22Rv1 (cell line): Measurements from ENCODE around the gene CD22.

ENCODE experiments used
- H3K27ac ChIP-seq: fragments of 450-650 bp; 2 replicates; pipeline ENCODE4 v1.5.1; 2017
- ZFX ChIP-seq: fragments of 450-650 bp; IDR thresholded peaks from 2 replicates; pipeline ENCODE4 v1.6.1; 2017; ENCODE audit warnings: antibody characterized with exemption, borderline replicate concordance
- TF ChIP-seq, protein P1 (sequence below): fragments of 450-650 bp; IDR thresholded peaks from 2 replicates; pipeline ENCODE4 v1.5.1; 2017; ENCODE audit warnings: mild to moderate bottlenecking

The CD22 gene

DNA sequence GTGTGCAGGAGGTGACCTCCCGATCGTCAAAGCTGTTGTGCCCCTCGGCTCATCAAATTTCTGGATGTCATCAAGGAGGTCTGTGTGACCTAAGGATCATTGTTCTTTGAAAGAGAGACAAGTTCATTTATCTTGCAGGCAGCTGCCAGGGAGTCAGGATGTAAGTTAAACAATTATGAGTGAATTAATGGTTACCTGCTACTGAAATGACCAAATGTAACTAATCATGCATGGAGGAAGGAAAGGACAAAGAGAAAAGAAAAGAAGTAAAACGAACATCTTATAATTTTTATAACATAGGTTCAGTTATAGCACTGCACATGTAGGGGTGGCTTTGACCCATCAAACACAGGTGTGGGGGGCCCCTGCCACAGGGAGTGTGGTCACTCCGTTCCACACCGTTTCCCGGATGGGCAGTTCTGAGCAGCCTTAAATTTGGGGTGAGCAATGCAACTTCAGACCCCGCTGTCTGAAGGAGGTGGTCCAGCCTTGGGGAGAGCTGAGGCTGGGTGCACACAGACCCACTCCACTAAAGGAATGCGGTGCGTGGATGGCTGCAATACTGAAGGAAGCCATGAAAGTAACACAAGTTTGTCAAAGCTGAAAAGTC lies 5.3 kb downstream of the CD22 start:
- TF ChIP-seq ZFX: no peak
- TF ChIP-seq, protein P1, sequence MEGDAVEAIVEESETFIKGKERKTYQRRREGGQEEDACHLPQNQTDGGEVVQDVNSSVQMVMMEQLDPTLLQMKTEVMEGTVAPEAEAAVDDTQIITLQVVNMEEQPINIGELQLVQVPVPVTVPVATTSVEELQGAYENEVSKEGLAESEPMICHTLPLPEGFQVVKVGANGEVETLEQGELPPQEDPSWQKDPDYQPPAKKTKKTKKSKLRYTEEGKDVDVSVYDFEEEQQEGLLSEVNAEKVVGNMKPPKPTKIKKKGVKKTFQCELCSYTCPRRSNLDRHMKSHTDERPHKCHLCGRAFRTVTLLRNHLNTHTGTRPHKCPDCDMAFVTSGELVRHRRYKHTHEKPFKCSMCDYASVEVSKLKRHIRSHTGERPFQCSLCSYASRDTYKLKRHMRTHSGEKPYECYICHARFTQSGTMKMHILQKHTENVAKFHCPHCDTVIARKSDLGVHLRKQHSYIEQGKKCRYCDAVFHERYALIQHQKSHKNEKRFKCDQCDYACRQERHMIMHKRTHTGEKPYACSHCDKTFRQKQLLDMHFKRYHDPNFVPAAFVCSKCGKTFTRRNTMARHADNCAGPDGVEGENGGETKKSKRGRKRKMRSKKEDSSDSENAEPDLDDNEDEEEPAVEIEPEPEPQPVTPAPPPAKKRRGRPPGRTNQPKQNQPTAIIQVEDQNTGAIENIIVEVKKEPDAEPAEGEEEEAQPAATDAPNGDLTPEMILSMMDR: no peak
- H3K27ac ChIP-seq: no peak overlapping the region

DNA sequence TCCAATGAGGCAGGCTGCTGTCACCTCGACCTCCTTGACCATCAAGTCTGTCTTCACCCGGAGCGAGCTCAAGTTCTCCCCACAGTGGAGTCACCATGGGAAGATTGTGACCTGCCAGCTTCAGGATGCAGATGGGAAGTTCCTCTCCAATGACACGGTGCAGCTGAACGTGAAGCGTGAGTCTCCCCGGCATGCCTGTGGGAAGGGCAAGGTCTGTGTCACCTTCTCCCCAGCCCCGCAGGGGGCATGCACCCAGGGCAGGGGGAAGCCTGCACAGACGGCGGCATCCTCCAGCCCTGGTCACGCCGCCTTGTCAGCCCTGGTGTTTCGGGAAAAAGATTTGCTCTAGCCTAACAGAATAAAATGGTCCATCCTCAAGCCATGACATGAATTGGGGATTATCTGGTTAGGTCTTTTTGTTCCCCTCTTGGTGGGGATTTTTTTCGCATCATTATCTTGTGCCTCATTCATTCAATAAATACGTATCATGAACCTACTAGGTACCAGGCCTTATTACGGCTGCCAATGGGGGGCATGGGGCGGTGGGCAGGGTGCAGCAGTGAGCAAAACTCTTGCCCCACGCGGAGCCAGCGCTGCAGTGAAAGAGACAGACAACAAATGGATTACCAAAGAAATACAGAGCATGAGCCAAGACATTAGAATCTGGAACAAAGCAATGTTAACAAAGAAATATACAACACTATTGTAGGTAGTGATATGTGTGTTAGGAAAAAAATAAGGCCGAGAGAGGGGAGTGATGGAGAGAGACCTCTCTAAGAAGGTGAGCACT lies 7.4 kb downstream of the CD22 start:
- H3K27ac ChIP-seq: no peak overlapping the region
- TF ChIP-seq, protein P1: no peak
- TF ChIP-seq ZFX: no peak

DNA sequence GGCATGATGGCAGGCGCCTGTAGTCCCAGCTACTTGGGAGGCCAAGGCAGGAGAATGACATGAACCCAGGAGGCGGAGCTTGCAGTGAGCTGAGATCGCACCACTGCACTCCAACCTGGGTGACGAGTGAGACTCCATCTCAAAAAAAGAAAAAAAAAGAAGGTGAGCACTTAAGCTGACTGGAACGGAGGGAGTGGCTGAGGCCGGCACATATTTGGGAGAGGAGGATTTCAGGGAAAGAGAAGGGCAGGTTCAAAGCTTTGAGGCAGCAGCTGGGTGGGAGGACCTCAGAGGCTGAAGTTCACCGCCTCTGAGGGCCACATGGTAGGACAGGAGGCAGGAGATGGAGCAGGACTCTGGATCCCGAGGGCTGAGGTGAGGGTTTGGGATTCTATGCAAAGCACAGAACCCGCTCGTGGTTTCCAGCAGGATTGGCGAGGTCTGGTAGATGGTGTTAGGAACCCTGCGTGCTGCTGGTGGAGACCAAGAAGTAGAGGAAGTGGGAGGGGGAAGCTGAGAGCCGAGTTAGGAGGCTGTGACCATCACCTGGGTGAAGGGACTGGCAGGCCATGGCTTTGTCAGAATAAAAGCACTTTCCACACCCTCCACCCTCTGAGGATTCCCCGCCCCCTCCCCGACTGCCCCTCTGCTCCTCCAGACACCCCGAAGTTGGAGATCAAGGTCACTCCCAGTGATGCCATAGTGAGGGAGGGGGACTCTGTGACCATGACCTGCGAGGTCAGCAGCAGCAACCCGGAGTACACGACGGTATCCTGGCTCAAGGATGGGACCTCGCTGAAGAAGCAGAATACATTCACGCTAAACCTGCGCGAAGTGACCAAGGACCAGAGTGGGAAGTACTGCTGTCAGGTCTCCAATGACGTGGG lies 8.4 kb downstream of the CD22 start:
- no peak overlapping the region for H3K27ac ChIP-seq
- no peak for TF ChIP-seq ZFX
- TF ChIP-seq, protein P1: no peak

DNA sequence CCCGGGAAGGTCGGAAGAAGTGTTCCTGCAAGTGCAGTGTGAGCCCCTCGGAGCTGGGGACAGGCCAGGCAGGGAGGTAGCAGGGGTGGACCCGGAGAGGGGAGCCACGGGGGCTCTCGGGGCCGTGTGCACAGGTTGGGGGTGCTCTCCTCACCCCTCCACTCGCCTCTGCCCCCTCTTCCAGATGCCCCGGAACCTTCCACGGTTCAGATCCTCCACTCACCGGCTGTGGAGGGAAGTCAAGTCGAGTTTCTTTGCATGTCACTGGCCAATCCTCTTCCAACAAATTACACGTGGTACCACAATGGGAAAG lies 9.0 kb downstream of the CD22 start:
- no peak overlapping the region for H3K27ac ChIP-seq
- TF ChIP-seq, protein P1: no peak
- no peak for TF ChIP-seq ZFX

DNA sequence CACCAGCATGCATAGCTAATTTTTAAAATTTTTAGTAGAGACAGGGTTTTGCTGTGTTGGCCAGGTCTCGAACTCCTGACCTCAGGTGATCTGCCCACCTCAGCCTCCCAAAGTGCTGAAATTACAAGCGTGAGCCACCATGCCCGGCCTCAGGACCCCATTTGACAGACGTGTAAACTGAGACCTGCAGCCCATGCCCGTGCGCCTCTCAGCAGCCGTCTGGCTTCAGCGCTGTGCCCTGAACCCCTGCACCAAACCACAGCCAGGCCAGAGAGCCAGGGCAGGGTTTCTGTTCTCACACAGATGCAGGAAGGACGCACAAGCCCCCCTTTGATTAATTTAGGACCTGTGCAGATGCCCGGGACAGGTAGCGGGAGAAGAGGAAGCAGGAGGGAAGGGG lies 11.4 kb downstream of the CD22 start:
- TF ChIP-seq, protein P1: no peak
- TF ChIP-seq ZFX: no peak

DNA sequence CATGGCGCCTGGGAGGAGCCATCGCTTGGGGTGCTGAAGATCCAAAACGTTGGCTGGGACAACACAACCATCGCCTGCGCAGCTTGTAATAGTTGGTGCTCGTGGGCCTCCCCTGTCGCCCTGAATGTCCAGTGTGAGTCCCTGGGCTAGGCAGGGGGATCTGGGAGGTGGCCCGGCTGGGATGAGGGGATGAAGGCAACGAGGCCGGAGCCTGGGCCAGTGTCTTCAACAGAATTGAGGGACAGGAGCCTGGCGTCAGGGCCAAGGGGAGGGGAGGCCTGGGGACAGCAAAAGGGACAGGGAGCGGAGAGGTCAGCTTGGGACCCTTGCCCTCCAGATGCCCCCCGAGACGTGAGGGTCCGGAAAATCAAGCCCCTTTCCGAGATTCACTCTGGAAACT lies 12.0 kb downstream of the CD22 start:
- TF ChIP-seq ZFX: no peak
- TF ChIP-seq, protein P1: no peak

More for the DNA sequence above, 11.4 kb downstream of the CD22 start:
- no peak overlapping the region for H3K27ac ChIP-seq

More for the DNA sequence above, 12.0 kb downstream of the CD22 start:
- no peak overlapping the region for H3K27ac ChIP-seq
